Mucosa of gallbladder (tissue), 1 donor: ENCODE measurements around the gene ECT2. TPM values are rescaled to one million over a fixed set of nuclear protein-coding genes. Genes with fewer than 3 reads are reported as not detected.
"Not testable (repeated sequence)": the region's sequence is repeated elsewhere in the genome, so short reads cannot be mapped to it uniquely, and the experiment has no call there.

Source experiments
- DNase-seq: peaks from one replicate; pipeline ENCODE4 v3.0.0-alpha.2; 2020; ENCODE audit warnings: low spot score
- total RNA-seq: library from RNA; stranded (reverse); gene quantifications from one replicate; pipeline ENCODE4 v1.2.1, GENCODE V29; 2021
- donor health status: DM: no; HTN: no; CAD: no.

Gene ECT2
- total RNA-seq, 1 donor from 2014 or later = 11.2 TPM

DNA sequence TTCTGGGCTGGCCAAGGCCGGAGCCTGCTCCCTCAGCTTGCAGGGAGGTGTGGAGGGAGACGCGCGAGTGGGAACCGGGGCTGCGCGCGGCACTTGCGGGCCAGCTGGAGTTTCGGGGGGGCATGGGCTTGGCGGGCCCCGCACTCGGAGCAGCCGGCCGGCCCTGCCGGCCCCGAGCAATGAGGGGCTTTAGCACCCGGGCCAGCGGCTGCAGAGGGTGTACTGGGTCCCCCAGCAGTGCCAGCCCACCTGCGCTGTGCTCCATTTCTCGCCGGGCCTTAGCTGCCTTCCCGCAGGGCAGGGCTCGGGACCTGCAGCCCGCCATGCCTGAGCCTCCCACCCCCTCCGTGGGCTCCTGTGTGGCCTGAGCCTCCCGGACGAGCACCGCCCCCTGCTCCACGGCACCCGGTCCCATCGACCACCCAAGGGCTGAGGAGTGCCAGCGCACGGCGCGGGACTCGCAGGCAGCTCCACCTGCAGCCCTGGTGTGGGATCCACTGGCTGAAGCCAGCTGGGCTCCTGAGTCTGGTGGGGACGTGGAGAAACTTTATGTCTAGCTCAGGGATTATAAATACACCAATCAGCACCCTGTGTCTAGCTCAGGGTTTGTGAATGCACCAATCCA, 116.3 kb downstream of the ECT2 start:
- DNase-seq = not testable (repeated sequence)

GRCh38 chr3:172868582-172869200, 118.2 kb downstream of the ECT2 start:
- no peak for DNase-seq

DNA sequence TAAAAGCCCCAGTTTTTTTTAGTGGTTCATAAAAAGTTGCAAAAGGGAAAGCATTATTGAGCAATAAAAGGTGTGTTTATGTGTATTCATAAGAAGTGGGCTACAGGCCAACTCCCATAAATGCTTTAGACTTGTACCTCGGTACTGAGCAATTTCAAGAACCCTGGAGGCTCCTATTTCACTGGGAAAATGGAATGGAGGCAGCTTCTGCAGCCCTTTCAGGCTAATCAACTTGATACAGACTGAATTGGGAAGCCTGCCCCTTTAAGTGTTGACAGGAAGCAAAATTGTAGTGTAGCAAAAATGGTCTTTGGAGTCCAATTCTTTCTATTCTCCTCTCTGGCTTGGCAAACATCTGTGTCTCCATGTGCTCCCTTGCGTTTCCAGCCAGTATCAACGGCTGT, 118.8 kb downstream of the ECT2 start:
- DNase-seq = no peak

GRCh38 chr3:172869784-172870518, 119.4 kb downstream of the ECT2 start:
- DNase-seq = no peak

Other genes with a start within 250 kb of the ECT2 start
- 40.3 TPM for gene TNFSF10, start 227.3 kb upstream of the ECT2 start, total RNA-seq
- gene NCEH1, start 39.7 kb upstream of the ECT2 start, total RNA-seq = 15.1 TPM